Central memory CD4-positive, alpha-beta T cell (primary cell): ENCODE data around the gene PCCA.
"Not testable (repeated sequence)": the region's sequence is repeated elsewhere in the genome, so short reads cannot be mapped to it uniquely, and the experiment has no call there.

Experiments
- DNase-seq: peaks from one replicate; pipeline ENCODE4 v3.0.0; 2022

PCCA gene

DNA sequence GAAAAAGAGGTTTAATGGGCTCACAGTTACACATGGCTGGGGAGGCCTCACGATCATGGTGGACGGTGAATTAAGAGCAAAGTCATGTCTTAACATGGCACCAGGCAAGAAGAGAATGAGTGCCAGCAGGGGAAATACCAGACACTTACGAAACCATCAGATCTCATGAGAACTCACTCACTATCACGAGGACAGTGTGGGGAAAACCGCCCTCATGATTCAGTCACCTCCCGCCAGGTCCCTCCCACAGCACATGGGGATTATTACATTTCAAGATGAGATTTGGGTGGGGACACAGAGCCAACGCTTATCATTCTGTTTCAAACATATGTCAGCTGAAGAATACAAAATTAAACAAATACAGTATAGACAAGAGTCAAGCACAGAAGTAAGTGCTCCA, 165.1 kb downstream of the PCCA start:
- no peak for DNase-seq

DNA sequence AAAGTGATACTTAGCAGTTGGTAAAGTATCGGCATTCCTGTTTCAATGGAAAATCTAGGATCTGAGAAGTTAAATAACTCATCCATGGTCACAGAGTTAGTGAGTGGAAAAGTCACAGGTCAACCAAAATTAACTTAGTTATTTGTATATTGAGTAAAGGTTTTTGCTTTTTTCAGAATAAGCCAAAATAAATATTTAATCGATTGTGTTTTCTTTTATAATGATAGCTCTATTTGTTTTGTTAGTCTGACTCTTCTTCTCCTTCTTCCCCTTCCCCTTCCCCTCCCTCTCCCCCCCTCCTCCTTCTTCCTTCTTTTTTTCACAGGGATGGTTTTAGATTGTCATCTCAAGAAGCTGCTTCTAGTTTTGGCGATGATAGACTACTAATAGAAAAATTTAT, 173.5 kb downstream of the PCCA start:
- no peak for DNase-seq

DNA sequence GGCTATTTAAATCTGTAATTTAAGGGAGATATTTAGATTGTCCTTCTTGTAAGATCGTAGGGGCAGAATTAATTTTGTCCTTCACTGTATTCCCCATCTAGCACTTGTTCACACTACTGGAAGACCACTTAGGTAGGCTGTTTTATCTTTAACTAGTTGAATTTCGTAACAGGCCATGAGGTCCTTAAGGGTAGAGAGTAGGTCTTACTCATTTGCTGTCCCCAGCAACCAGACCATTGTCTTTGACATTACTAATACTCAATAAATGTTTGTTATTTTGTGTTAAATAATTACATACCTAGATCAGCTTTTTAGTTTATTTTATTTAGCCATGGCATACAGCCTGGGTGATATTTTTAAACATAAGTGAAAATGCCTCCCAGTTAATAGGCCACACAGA, 177.1 kb downstream of the PCCA start:
- no peak for DNase-seq

DNA sequence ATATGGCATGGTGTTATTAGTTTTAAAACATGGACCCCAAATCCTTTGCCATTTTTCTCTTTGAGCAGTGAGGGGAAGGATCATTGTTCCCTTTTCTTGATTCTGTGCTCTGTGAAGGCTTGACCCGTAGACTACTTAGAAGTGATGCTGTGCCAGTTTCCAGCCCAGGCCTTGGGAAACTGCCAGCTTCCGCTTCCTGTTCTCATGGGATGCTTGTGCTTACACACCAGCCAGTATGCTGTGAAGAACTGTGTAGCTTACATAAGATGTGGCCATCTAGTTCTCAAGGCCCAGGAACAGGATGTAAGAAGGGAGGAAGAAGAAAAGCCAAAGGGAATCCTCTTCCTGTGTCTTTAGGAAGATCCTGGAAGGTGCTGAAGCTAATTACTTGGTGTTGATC, 180.9 kb downstream of the PCCA start:
- no peak for DNase-seq

DNA sequence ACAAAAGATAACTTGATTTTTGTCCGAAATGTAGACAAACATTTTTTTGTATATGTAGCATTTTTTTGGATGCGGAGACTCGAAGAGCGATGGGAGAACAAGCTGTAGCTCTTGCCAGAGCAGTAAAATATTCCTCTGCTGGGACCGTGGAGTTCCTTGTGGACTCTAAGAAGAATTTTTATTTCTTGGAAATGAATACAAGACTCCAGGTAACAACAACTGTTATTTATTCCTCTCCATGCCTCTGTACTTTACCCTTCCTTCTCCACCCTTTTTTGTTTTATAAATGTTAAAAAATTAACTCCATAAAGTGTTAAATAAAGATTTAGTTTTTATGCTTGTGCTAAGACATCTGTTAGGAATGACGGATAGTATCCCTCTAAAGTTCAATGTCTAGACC, 184.2 kb downstream of the PCCA start:
- no peak for DNase-seq

DNA sequence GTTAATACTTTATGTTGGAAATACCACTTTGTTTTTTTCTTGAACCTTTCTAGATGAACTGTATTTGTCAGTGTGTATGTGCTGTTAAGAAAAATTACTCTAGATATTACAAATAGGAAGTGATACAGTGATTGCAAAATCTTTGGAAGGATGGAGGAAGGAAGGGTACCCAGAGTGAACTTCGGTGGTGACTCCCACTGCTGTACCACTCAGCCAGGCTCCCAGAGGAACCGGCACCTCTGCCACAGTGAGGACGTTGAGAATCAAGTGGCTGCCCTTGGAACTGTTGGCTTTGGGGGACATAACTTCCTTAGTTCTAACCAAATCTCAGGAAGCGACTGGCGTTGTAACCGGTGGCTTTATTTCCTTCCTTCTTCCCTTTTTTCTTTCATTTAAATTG, 184.7 kb downstream of the PCCA start:
- DNase-seq = no peak

DNA sequence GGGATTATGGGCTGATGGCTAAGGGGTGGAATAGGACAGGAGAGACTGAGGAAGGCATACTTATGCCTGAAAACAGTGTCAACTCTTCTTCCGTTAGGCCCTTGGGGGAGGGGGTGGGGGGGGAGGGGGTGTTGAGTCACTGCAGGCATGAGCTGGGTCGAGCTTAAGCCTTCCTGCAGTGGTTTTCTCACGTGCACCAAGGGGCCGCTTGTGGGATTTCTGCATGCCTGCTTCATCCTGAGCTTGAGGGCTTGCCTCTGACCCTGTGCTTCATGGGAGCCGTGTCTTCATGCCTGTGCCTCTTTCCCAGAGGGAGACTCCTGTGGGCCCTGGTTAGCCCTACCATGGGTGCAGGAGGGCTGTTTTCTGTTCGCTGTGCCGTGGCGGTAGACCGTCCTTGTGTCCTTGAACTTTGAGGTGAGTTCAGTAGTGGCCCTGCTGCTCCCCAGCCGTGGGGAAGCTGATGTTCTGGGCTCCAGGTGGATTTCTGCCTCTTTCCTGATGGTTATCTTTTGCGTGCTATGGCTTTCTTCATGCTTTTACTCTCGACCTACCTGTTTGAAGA, 186.1 kb downstream of the PCCA start:
- no peak for DNase-seq

DNA sequence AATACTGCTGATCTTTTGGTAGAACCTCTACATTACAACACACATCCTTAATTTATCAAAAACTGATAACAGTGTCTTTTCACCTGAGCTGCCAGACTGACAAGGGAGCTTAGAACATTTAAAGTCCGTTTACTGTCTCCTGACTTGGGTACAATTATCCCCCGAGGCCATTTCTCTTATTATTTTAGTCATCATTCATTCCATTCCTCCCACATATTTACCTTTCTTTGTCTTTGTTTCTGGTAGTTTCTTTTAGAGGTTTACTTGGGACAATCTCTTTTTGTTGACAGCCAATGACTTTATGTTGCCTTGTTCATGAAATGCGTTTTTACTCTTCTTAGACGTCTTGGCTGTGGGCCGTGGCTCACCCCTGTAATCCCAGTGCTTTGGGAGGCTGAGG, 186.9 kb downstream of the PCCA start:
- no peak for DNase-seq

DNA sequence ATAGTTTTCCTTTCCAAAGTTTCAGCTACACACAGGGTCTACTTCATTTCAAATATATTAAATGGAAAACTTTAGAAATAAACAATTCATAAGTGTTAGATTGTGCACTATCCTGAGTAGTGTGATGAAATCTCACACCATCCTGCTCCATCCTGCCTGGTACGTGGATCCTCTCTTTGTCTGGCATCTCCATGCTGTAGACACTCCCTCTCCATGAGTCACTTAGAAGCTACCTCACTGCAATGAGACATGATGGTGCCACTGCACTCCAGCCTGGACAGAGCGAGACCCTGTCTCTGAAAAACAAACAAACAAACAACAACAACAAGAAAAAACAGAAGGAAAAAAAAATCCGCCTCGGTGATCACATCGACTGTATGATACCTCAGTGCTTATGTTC, 191.8 kb downstream of the PCCA start:
- DNase-seq = no peak

DNA sequence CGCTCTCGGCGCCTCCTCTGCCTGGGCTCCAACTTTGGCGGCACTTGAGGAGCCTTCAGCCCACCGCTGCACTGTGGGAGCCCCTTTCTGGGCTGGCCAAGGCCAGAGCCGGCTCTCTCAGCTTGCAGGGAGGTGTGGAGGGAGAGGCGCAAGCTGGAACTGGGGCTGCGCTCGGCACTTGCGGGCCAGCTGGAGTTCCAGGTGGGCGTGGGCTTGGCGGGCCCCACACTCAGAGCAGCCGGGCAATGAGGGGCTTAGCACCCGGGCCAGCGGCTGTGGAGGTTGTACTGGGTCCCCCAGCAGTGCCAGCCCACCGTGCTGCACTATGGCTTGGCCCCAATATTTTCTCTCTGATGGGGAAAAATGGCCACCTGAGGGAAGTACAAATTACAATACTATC, 193.4 kb downstream of the PCCA start:
- DNase-seq = not testable (repeated sequence)

DNA sequence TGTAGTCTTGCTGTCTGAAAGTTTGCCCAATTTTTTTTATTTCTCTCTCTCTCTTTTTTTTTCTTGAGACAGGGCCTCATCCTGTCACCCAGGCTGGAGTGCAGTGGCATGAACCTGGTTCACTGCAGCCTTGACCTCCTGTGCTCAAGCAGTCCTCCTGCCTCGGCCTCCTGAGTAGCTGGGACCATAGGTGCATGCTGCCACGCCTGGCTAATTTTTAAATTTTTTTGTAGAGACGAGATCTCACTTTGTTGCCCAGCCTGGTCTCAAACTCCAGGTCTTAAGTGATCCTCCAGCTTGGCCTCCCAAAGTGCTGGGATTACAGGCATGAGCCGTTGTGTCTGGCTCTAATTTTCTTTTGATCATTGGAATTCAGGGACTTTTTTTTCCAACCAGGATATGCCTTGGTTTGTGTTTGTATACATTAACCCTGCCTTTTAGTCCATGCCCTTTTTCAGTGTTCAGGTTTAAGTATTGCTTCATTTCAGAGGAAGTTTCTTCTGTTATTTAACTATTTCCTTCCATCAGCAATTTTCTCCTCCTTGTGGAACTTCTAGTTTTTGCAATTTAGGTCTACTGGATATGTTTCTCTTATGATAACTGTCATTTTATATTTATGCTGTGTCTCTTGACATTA, 201.4 kb downstream of the PCCA start:
- no peak for DNase-seq

DNA sequence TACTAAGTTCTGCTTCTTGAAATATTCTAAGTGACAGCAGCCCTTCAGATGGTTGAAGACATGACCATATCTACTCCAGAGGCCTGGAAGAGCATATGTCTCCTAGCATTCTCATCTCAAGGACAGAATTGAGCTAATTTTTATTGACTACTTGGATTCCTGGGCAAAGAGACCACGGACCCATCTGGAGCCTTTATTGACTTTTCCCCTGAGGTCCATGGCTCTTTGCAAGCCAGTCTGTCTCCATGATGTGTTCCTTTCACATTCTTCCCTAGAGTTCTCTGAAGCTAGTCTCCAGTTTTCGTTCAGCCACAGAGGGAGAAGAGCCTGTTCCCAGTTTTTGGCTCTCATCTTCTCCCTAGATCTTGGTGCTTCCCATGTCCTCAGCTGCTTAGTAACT, 202.7 kb downstream of the PCCA start:
- no peak for DNase-seq

DNA sequence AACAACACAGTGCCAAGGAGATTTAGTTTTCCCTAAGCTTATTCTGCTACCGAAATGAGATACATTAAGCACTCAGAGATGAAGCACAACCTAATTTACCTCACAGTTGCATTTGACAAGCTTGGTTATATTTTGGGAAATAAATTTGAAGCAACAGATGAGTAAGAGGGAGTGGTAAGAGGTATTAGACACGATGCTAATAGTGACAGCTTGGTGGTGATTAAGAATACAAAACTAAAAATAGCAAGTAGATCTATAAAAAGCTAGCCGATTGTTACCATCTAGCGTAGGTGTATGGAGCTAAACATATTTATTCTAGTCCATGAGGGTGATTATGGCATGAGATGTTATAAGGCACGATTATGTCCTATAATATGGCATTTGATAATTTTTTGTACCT, 208.5 kb downstream of the PCCA start:
- DNase-seq = no peak

DNA sequence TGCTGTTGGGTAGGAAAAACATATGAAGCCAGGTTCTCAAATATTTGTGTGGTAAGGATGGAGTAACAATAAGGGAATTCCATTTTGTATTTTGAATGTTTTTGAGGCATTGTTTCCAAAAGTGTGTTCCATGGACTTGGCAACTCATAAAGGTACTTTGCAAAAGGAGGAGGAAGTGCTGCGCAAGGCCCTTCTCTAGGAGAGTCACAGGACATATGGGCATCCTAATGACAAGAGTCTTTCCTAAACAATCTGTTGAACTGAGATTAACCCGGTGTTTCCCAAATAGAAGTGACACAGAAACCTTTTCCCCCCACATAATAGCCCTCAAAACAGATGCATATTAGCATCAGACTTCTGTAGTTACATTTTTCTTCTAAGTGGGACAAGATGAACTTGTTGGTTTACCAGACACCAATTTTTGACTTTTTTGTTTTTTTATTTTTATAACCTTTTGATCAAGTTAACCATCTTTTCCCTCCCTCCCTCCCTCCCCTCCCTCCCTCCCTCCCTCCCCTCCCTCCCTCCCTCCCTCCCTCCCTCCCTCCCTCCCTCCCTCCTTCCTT, 209.3 kb downstream of the PCCA start:
- no peak for DNase-seq

DNA sequence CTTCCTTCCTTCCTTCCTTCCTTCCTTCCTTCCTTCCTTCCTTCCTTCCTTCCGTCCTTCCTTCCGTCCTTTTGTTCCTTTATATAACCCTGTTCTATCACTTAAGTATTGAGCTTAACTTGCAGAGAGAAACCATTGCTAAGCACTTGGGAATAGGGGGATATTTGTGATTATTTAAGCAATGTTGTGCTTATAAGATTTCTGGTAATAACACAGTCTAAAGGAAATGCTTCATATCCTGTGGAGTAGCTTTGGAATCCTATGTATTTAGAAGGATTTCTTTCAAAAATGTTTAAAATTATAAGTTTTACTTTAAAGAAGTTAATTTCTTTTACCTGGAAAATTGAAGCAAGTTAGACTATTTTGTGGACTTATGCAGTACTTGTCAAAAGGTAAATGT, 209.8 kb downstream of the PCCA start:
- DNase-seq = no peak

DNA sequence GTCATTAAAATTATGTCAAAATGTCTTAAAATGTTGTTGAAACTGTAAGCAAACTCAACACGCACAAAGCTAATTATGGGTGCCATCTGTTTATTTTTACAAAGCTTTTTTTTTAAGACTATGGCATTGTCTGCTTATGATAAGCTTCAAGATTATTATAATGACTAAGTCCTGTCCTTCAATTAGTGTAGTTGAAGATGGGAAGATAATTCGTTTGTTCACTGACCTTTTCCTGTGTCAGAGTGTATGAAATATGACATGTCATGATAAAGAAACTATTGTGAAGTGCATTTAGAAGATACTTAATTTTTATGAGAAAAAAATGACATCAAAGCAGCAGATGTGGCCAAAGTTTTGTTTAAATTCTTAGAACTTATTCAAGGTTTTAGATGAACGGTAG, 211.3 kb downstream of the PCCA start:
- no peak for DNase-seq

DNA sequence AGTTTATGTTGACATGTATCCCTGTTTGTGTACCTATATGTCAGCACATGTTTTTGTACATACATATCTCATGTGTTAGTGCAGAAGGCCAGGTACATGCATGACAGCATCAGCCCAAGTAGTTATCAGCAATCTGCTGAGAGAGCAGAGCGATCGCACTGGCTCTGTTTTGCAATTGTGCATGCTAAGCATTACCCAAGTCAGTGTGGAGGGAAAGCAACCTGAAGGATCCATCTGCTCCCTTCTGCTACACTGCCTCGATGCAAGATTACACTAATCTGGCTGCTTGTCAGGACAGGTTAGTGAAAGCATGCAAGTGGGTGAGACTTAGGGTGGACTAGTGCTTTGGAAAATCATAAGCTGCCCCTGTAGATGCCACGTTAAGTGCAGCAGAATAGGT, 211.8 kb downstream of the PCCA start:
- DNase-seq = no peak

DNA sequence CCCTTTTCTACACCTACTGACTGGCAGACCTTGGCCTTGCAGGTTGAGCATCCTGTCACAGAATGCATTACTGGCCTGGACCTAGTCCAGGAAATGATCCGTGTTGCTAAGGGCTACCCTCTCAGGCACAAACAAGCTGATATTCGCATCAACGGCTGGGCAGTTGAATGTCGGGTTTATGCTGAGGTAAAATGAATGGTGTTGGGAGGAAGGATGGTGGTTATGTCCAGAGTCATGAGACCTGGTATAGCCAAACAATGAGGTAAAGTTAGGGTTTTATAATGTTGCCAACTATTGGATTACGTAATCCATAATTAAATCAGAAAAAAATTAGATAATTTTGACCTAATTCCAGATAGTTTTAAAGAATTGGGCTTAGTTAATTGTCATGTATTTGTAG, 212.5 kb downstream of the PCCA start:
- no peak for DNase-seq

DNA sequence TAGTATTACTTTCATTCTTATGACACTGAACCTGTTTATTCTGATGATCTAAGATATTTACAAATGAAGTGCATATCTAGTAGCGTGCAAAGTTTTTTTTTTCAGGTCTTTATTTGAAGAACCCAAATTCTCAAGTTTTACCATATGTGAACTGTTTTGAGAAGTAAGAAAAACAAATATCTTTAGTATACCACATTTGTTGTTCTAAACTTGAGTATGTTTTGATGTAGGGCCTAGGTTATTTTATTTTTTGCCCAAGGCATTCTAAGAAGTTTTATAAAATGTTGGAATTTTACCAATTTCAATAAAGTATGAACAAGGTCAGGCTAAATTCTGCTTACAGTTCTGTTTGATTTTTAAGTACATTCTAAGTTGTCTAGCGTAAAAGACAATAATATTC, 213.5 kb downstream of the PCCA start:
- no peak for DNase-seq

DNA sequence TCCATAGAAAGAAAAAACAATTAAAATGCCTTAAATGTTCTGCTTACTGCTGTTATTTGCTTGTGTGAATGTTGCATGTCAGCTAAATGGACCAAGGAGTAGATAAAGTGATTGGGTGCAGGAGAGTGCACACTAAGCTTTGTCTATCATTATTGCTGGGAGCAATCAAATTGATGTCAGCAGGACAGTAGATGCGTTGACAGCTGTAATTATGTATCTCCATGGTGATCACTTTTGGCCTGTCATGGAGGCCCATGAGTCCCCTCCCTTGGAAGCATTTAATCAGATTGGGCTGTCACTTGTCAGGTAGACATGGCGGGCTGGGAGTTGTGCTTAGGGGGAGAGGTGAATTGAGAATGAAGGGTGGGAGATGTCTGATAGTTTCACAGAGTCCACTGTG, 215.3 kb downstream of the PCCA start:
- no peak for DNase-seq

DNA sequence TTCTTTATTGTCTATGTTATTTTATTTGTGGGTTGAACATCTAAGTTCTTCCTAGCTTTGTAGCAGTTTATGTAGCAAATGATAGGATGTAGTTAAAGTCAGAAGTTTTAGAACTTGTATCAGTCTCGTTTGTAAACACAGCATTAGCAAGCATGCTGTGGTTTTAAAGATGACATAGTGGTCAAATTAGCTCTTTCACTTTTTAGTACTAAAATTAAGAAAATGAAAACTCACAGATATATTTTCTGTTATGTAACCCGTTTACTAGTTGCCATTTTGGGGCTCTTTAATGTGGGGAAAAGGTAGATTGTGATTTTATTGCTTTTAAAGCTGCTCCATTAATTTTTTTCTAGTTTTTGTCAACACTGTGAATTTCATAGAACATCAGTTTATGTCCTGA, 216.5 kb downstream of the PCCA start:
- no peak for DNase-seq

DNA sequence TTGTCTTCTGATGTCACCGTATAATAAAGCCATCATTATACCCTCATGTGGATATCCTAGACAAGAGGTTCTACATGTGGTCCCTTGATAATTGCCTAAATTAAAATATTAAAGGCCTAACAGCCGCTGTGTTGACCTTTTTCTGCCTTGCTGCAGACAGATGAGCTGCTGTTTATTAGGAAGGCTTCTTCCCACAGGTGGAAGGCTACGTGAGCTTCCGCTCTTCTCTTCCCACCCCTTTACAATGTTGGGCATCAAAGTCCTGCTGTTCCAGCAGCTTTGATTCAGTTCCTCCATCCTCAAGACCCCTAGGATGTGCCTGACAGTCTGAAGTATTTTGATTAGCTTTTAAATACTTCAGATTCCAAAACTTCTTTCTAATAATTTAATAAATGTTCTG, 217.1 kb downstream of the PCCA start:
- DNase-seq = no peak

DNA sequence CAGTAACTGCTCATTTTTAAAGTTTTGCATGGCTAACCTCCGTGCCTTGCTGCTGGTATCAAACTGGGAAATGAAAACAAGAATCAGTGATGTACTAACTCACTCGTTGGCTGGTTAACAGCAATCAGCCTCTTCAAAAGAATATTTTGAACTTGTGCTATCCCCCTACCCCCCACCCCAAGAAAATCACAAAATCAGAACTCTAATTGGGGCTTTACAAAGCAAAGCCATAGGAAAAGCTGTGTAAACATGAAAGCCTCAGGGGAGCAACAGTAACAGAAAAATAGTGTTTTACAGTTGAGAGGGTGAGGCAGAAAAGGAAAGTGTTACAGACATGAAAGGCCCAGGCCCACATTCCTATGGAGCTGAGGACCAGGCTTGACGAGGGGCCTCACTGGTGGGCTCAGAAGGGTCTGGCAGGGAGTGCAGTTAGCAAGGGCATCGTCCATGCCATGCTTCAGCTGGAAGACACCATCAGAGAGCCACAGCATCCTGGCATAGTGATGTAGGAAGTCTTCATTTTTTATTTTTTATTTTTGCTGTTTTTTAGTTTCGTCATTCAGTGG, 217.6 kb downstream of the PCCA start:
- no peak for DNase-seq

DNA sequence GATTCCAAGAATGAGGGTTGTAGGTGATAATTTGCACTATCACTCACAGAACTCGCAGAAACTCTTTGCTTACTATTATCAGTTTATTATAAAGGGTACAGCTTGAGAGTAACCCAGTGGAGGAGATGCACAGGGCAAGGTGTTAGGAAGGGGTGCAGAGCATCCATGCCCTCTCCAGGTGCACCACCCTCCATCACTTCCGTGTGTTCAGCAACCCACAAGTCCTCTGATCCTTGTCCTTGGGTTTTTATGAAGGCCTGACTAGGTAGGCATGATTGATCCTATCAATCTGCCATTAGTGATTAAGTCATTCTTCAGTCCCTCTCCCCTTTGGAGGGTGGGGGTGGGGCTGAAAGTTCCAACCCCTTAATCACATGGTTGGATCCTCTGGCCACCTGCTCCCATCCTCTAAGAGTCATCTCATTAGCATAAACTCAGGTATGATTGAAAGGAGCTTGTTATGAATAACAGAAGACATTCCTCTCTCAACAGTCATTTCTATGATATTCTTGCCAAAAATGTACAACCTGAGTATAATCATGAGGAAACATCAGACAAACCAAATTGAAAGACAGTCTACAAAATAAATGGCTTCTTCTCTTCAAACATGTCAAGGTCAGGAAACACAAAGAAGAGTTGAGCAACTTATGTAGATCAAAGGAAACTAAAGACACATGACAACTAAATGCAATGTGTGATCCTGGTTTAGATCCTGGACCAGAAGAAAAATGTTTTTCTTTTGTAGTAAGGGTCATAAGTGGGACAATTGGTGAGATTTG, 225.4 kb downstream of the PCCA start:
- no peak for DNase-seq
